ENCODE data around the gene SYNJ2. TPM values are rescaled to one million over a fixed set of nuclear protein-coding genes. Genes with fewer than 3 reads are reported as not detected.

The SYNJ2 gene
- total RNA-seq, 2 donors from 2014 or later: 30.6 to 48.5 TPM

DNA sequence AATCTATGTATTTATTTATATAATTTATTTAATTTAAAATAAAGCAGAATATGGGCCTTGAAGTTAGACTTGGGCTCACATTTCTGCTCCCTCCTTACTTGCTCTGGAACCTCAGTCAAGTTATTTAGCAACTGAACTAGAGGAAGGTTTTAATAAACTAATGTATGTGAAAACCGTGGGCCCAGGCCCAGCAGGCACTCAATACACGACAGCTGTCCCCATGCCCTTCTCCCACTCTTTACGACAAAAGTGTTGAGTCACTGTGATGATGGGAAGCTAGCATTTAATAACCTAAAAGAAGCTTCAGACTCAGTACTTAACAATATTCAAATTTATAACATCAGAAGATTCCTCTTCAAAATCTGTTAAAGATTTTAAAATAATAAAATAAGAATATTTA, 139.7 kb downstream of the SYNJ2 start:
- H3K9me3 ChIP-seq: no peaks in the 10 kb centered on the region
- ATAC-seq (ENCODE audit: insufficient number of reproducible peaks, low FRiP score, low read depth) (no peak), DNase-seq (ENCODE audit: low spot score) (no peak)
- H3K4me1 ChIP-seq (ENCODE audit: control insufficient read depth in 1 of 2, low read depth in 2 of 2): no peaks in the 10 kb centered on the region
- TF ChIP-seq, protein P1, sequence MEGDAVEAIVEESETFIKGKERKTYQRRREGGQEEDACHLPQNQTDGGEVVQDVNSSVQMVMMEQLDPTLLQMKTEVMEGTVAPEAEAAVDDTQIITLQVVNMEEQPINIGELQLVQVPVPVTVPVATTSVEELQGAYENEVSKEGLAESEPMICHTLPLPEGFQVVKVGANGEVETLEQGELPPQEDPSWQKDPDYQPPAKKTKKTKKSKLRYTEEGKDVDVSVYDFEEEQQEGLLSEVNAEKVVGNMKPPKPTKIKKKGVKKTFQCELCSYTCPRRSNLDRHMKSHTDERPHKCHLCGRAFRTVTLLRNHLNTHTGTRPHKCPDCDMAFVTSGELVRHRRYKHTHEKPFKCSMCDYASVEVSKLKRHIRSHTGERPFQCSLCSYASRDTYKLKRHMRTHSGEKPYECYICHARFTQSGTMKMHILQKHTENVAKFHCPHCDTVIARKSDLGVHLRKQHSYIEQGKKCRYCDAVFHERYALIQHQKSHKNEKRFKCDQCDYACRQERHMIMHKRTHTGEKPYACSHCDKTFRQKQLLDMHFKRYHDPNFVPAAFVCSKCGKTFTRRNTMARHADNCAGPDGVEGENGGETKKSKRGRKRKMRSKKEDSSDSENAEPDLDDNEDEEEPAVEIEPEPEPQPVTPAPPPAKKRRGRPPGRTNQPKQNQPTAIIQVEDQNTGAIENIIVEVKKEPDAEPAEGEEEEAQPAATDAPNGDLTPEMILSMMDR (IDR thresholded peaks at IDR 0.05): no peak
- no peak overlapping the region for H3K27ac ChIP-seq
- H3K4me3 ChIP-seq: no peak overlapping the region
- H3K36me3 ChIP-seq: peaks cover 20% of the 10 kb centered on the region
- no peaks in the 10 kb centered on the region for H3K27me3 ChIP-seq (replicated peaks; ENCODE audit: insufficient read depth)

- no peak overlapping the region for H3K27ac ChIP-seq
- H3K4me3 ChIP-seq: no peak overlapping the region
- no peaks in the 10 kb centered on the region for H3K9me3 ChIP-seq
- H3K36me3 ChIP-seq: peaks cover 19% of the 10 kb centered on the region
- TF ChIP-seq, protein P1 (IDR thresholded peaks at IDR 0.05): no peak
- H3K4me1 ChIP-seq (ENCODE audit: control insufficient read depth in 1 of 2, low read depth in 2 of 2): no peaks in the 10 kb centered on the region
- DNase-seq (ENCODE audit: low spot score): no peak
- no peak for ATAC-seq (ENCODE audit: insufficient number of reproducible peaks, low FRiP score, low read depth)
- no peaks in the 10 kb centered on the region for H3K27me3 ChIP-seq (replicated peaks; ENCODE audit: insufficient read depth)
Observed at GRCh38 chr6:158122048-158122447, 140.4 kb downstream of the SYNJ2 start.

- no peaks in the 10 kb centered on the region for H3K27me3 ChIP-seq (replicated peaks; ENCODE audit: insufficient read depth)
- TF ChIP-seq, protein P1 (IDR thresholded peaks at IDR 0.05): no peak
- H3K27ac ChIP-seq: no peak overlapping the region
- DNase-seq (ENCODE audit: low spot score) (no peak), ATAC-seq (ENCODE audit: insufficient number of reproducible peaks, low FRiP score, low read depth) (no peak)
- H3K4me1 ChIP-seq (ENCODE audit: control insufficient read depth in 1 of 2, low read depth in 2 of 2): no peaks in the 10 kb centered on the region
- no peak overlapping the region for H3K4me3 ChIP-seq
- no peaks in the 10 kb centered on the region for H3K9me3 ChIP-seq
- peaks cover 4% of the 10 kb centered on the region for H3K36me3 ChIP-seq
Observed at GRCh38 chr6:158124288-158124687, 142.6 kb downstream of the SYNJ2 start.

GRCh38 chr6:158125271-158125670, 143.6 kb downstream of the SYNJ2 start:
- TF ChIP-seq, protein P1 (IDR thresholded peaks at IDR 0.05): no peak
- no peak for ATAC-seq (ENCODE audit: insufficient number of reproducible peaks, low FRiP score, low read depth)
- no peaks in the 10 kb centered on the region for H3K9me3 ChIP-seq
- peaks cover 4% of the 10 kb centered on the region for H3K36me3 ChIP-seq
- no peaks in the 10 kb centered on the region for H3K27me3 ChIP-seq (replicated peaks; ENCODE audit: insufficient read depth)
- no peaks in the 10 kb centered on the region for H3K4me1 ChIP-seq (ENCODE audit: control insufficient read depth in 1 of 2, low read depth in 2 of 2)
- DNase-seq (ENCODE audit: low spot score): no peak
- no peak overlapping the region for H3K4me3 ChIP-seq
- H3K27ac ChIP-seq: no peak overlapping the region

DNA sequence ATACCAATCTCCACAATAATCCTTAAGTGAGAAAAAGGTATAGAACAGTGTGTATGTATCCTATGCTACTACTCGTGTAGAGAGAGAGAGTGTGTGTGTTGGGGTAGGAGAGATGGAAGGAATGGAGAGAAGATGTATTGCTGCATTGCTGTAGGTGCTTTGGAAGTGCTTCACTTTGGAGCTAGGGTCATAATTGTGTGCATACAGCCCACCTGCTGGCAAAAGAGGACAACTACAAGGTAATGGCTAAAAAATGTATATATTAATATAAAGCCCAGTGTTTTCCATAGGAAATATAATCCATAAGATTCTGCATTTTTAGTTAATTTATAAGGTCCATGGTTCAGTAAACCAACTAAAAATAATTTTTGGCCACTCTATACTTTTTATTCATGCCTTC, 150.3 kb downstream of the SYNJ2 start:
- TF ChIP-seq, protein P1 (IDR thresholded peaks at IDR 0.05): no peak
- ATAC-seq (ENCODE audit: insufficient number of reproducible peaks, low FRiP score, low read depth) (no peak), DNase-seq (ENCODE audit: low spot score) (no peak)
- H3K4me1 ChIP-seq (ENCODE audit: control insufficient read depth in 1 of 2, low read depth in 2 of 2): no peaks in the 10 kb centered on the region
- no peak overlapping the region for H3K27ac ChIP-seq
- no peaks in the 10 kb centered on the region for H3K9me3 ChIP-seq
- peaks cover under 1% of the 10 kb centered on the region for H3K36me3 ChIP-seq
- H3K27me3 ChIP-seq (replicated peaks; ENCODE audit: insufficient read depth): no peaks in the 10 kb centered on the region
- H3K4me3 ChIP-seq: no peak overlapping the region
